Left cardiac atrium (tissue), 4 donors: ENCODE results near the gene DOLPP1. TPM values are rescaled to one million over a fixed set of nuclear protein-coding genes. Genes with fewer than 3 reads are reported as not detected.
A peak's percentile ranks its signal among the peaks of the same experiment; 100 is the strongest.

Source experiments
- ATAC-seq, 2 donors: fragments of 200-7000 bp; cut with Tn5 transposase; one replicate each; pipeline ENCODE4 v1.9.1; 2020; ENCODE audit warnings: mild to moderate bottlenecking in 2 of 2, moderate library complexity in 2 of 2
- DNase-seq: peaks from one replicate; pipeline ENCODE4 v3.0.0-alpha.2; 2020
- intact Hi-C, 2 donors: fragments of 100-400 bp; cut with DNase I; formaldehyde crosslinking; loops; one replicate each; pipeline versions ENCODE4 v1.14.1 to v1.15.1; 2022 to 2023
- total RNA-seq, 2 donors: library from RNA; stranded (reverse); fragmentation: NEBNext Ultra II Directional; extraction: Animal tissue kit (Norgen Biotek cat#: 25700); gene quantifications; one replicate each; pipeline ENCODE4 v1.2.1, GENCODE V29; 2021
- donor health status: DM: no; HTN: yes; CAD: no.
- donor health status: DM: no; HTN: yes; CAD: no; lungs with severe emphysema.
- donor health status: DM: yes; HTN: yes; CAD: no.
- donor health status: Dilated cardiomyopathy.

DOLPP1 gene
- total RNA-seq, 2 donors from 2014 or later: 4.5 to 5.0 TPM

- intact Hi-C loops: no loop called here
- ATAC-seq (no peak), DNase-seq (no peak)
Observed at GRCh38 chr9:129080298-129080600, 662 bp upstream of the DOLPP1 start.

GRCh38 chr9:129081388-129081904 is 535 bp downstream of the DOLPP1 start:
- no peak for DNase-seq
- intact Hi-C loops: no loop called here
- ATAC-seq: no peak

- no peak for ATAC-seq
- DNase-seq: no peak
- intact Hi-C loops: no loop called here
Observed at GRCh38 chr9:129084087-129084486, 3.2 kb downstream of the DOLPP1 start.

- intact Hi-C loops: no loop called here
Observed at GRCh38 chr9:129089246-129089645, 8.3 kb downstream of the DOLPP1 start.

GRCh38 chr9:129093602-129094386 is 12.9 kb downstream of the DOLPP1 start:
- ATAC-seq: peak in 1 of 2 donors; percentile 17
- no peak for DNase-seq
- intact Hi-C loops: no loop called here

More at GRCh38 chr9:129089246-129089645, 8.3 kb downstream of the DOLPP1 start:
- ATAC-seq (no peak), DNase-seq (no peak)

GRCh38 chr9:129094387-129095169 is 13.7 kb downstream of the DOLPP1 start:
- intact Hi-C loops: no loop called here
- no peak for DNase-seq
- peak; percentile 39 to 62 for ATAC-seq

GRCh38 chr9:129095170-129095667 is 14.3 kb downstream of the DOLPP1 start:
- intact Hi-C loops: no loop called here
- DNase-seq: no peak
- no peak for ATAC-seq

GRCh38 chr9:129095908-129096307 is 15.0 kb downstream of the DOLPP1 start:
- ATAC-seq (no peak), DNase-seq (no peak)
- intact Hi-C loops: no loop called here

GRCh38 chr9:129097671-129098306 is 16.9 kb downstream of the DOLPP1 start:
- DNase-seq (no peak), ATAC-seq (no peak)
- intact Hi-C loops: no loop called here

GRCh38 chr9:129098328-129098727 is 17.4 kb downstream of the DOLPP1 start:
- ATAC-seq: no peak
- no peak for DNase-seq
- intact Hi-C loops: no loop called here

GRCh38 chr9:129100383-129101169 is 19.7 kb downstream of the DOLPP1 start:
- DNase-seq: no peak
- no peak for ATAC-seq
- intact Hi-C loops: no loop called here

- DNase-seq (no peak), ATAC-seq (no peak)
- intact Hi-C loops: no loop called here
Observed at GRCh38 chr9:129101279-129101678, 20.4 kb downstream of the DOLPP1 start.

GRCh38 chr9:129102095-129102525 is 21.2 kb downstream of the DOLPP1 start:
- ATAC-seq (no peak), DNase-seq (no peak)
- intact Hi-C loops: no loop called here

GRCh38 chr9:129102791-129103594 is 22.1 kb downstream of the DOLPP1 start:
- DNase-seq (peak; percentile 45), ATAC-seq (peak; percentile 61 to 80)
- intact Hi-C loops: no loop called here

GRCh38 chr9:129103595-129103965 is 22.7 kb downstream of the DOLPP1 start:
- ATAC-seq (no peak), DNase-seq (no peak)
- intact Hi-C loops: no loop called here

GRCh38 chr9:129104051-129104450 is 23.1 kb downstream of the DOLPP1 start:
- intact Hi-C loops: no loop called here
- no peak for ATAC-seq

GRCh38 chr9:129105857-129106694 is 25.2 kb downstream of the DOLPP1 start:
- intact Hi-C loops: no loop called here
- no peak for ATAC-seq
- no peak for DNase-seq

More at GRCh38 chr9:129104051-129104450, 23.1 kb downstream of the DOLPP1 start:
- DNase-seq: no peak
